H1 (cell line): ENCODE data around the gene NBPF1. TPM values are rescaled to one million over a fixed set of nuclear protein-coding genes. Genes with fewer than 3 reads are reported as not detected.
A peak's percentile ranks its signal among the peaks of the same experiment; 100 is the strongest.

ENCODE experiments used
- CTCF ChIA-PET: fragments of 300-600 bp; sonication (Branson Sonifier 250); formaldehyde crosslinking; loops from one replicate; lab custom pipeline; 2021; ENCODE audit not compliant: partially characterized antibody; lab: Charles Lee
- POLR2A ChIA-PET: fragments of 300-600 bp; sonication (Branson Sonifier 250); formaldehyde crosslinking; loops from one replicate; lab custom pipeline; 2021; ENCODE audit warnings: inconsistent platforms; ENCODE audit not compliant: partially characterized antibody; lab: Charles Lee
- DNase-seq, 2 experiments: peaks; one replicate each; pipeline versions ENCODE4 v3.0.0 to v3.0.0-alpha.2; 2010 to 2022; ENCODE audit warnings: low spot score in 2 of 2, low read depth in 1 of 2, mixed read lengths in 1 of 2
- FAIRE-seq: peaks from 2 replicates; lab custom pipeline; 2011; peaks lifted over from hg19 to GRCh38; lab: Jason Lieb, UNC
- H2AFZ ChIP-seq: 2 replicates; pipeline ENCODE4 v1.8.1; 2012; ENCODE audit warnings: low read length, inconsistent platforms
- H2AK5ac ChIP-seq: 2 replicates; pipeline ENCODE4 v1.6.1; 2013; ENCODE audit warnings: low read depth, low read length
- H2BK120ac ChIP-seq: replicated peaks from 2 replicates; pipeline ENCODE3; 2013; ENCODE audit warnings: low read depth, low read length, inconsistent platforms
- H2BK12ac ChIP-seq: 2 replicates; pipeline ENCODE4 v1.6.1; 2013; ENCODE audit warnings: low read depth, low read length
- H2BK15ac ChIP-seq: 2 replicates; pipeline ENCODE4 v1.6.1; 2013; ENCODE audit warnings: low read length
- H2BK20ac ChIP-seq: 2 replicates; pipeline ENCODE4 v1.6.1; 2013; ENCODE audit warnings: low read length
- H2BK5ac ChIP-seq: 2 replicates; pipeline ENCODE4 v1.6.1; 2013; ENCODE audit warnings: low read depth, low read length
- H3K14ac ChIP-seq: 2 replicates; pipeline ENCODE4 v1.6.1; 2013; ENCODE audit warnings: inconsistent platforms; ENCODE audit not compliant: insufficient read length
- H3K18ac ChIP-seq: 2 replicates; pipeline ENCODE4 v1.6.1; 2013; ENCODE audit warnings: low read length; ENCODE audit errors: extremely low read depth
- H3K23ac ChIP-seq: 2 replicates; pipeline ENCODE4 v1.6.1; 2013; ENCODE audit warnings: inconsistent platforms; ENCODE audit not compliant: insufficient read length
- H3K23me2 ChIP-seq: 2 replicates; pipeline ENCODE4 v1.6.1; 2013; ENCODE audit warnings: low read depth, low read length
- H3K27ac ChIP-seq: 2 replicates; pipeline ENCODE4 v1.6.1; 2011; ENCODE audit warnings: low read depth, low read length, inconsistent platforms
- H3K27me3 ChIP-seq, 4 experiments: replicated peaks in 1 of 4; 1 replicate in 1 of 4; 2 replicates in 3 of 4; pipeline versions ENCODE4 v1.6.1 to v1.8.1; 2011 to 2013; ENCODE audit warnings: low read length in 3 of 4, mild to moderate bottlenecking in 3 of 4, inconsistent platforms in 2 of 4, mixed read lengths in 2 of 4, moderate library complexity in 1 of 4; ENCODE audit not compliant: control insufficient read depth in 3 of 4, insufficient read depth in 3 of 4; ENCODE audit errors: extremely low read depth in 1 of 4
- H3K36me3 ChIP-seq, 4 experiments: 2 replicates each; pipeline versions ENCODE4 v1.6.1 to v1.8.1; 2011 to 2013; ENCODE audit warnings: mild to moderate bottlenecking in 4 of 4, low read length in 3 of 4, moderate library complexity in 2 of 4, control low read depth in 1 of 4, inconsistent platforms in 1 of 4; ENCODE audit not compliant: insufficient read depth in 4 of 4, control insufficient read depth in 2 of 4
- H3K4ac ChIP-seq: replicated peaks from 2 replicates; pipeline ENCODE3; 2013; ENCODE audit warnings: low read length, low read depth, mixed read lengths, inconsistent platforms; ENCODE audit not compliant: insufficient read length
- H3K4me1 ChIP-seq, 4 experiments: replicated peaks in 1 of 4; 1 replicate in 1 of 4; 2 replicates in 3 of 4; pipeline versions ENCODE4 v1.6.1 to v1.8.1; 2011 to 2013; ENCODE audit warnings: low read length in 3 of 4, inconsistent platforms in 2 of 4, mixed read lengths in 1 of 4; ENCODE audit not compliant: insufficient read depth in 4 of 4, control insufficient read depth in 3 of 4
- H3K4me2 ChIP-seq, 2 experiments: 2 replicates each; pipeline versions ENCODE4 v1.6.1 to v1.8.1; 2011 to 2013; ENCODE audit warnings: low read depth in 2 of 2, low read length in 2 of 2, control low read depth in 1 of 2, inconsistent platforms in 1 of 2, mild to moderate bottlenecking in 1 of 2; ENCODE audit not compliant: insufficient read depth in 1 of 2
- H3K4me3 ChIP-seq, 4 experiments: fragments of 200-600, 300-600 bp in 1 of 4; sonication (generic), shearing (Covaris generic), sonication (Bioruptor Twin) in 1 of 4; 2 replicates each; pipeline versions ENCODE4 v1.5.1 to v1.8.1; 2011 to 2016; ENCODE audit warnings: low read length in 4 of 4, low read depth in 3 of 4, control low read depth in 2 of 4, inconsistent platforms in 2 of 4, mild to moderate bottlenecking in 2 of 4, mixed read lengths in 1 of 4, moderate library complexity in 1 of 4; ENCODE audit not compliant: insufficient read depth in 2 of 4; ENCODE audit errors: extremely low read depth in 1 of 4
- H3K56ac ChIP-seq: replicated peaks from 2 replicates; pipeline ENCODE3; 2013; ENCODE audit warnings: low read depth, mild to moderate bottlenecking, mixed read lengths, low read length, inconsistent platforms; ENCODE audit not compliant: insufficient read length
- H3K79me1 ChIP-seq: 2 replicates; pipeline ENCODE4 v1.6.1; 2013; ENCODE audit warnings: low read depth, low read length, control low read depth
- H3K79me2 ChIP-seq, 2 experiments: 2 replicates each; pipeline versions ENCODE4 v1.6.1 to v1.8.1; 2012 to 2013; ENCODE audit warnings: low read length in 2 of 2, mild to moderate bottlenecking in 2 of 2, inconsistent platforms in 1 of 2; ENCODE audit not compliant: insufficient read depth in 2 of 2, control insufficient read depth in 1 of 2
- H3K9ac ChIP-seq, 4 experiments: replicated peaks in 1 of 4; 1 replicate in 1 of 4; 2 replicates in 3 of 4; pipeline versions ENCODE4 v1.6.1 to v1.8.1; 2011 to 2013; ENCODE audit warnings: low read depth in 3 of 4, low read length in 3 of 4, control low read depth in 2 of 4, mild to moderate bottlenecking in 2 of 4, moderate library complexity in 2 of 4, inconsistent platforms in 1 of 4; ENCODE audit errors: extremely low read depth in 1 of 4
- H3K9me3 ChIP-seq, 2 experiments: 2 replicates each; pipeline versions ENCODE4 v1.6.1 to v1.8.1; 2012 to 2013; ENCODE audit warnings: mild to moderate bottlenecking in 2 of 2, moderate library complexity in 2 of 2, control low read depth in 1 of 2, inconsistent platforms in 1 of 2, low read depth in 1 of 2, low read length in 1 of 2, mixed read lengths in 1 of 2; ENCODE audit not compliant: insufficient read depth in 2 of 2
- H4K20me1 ChIP-seq, 2 experiments: replicated peaks in 1 of 2; 2 replicates each; pipeline versions ENCODE3 to v1.8.1; 2011 to 2013; ENCODE audit warnings: inconsistent platforms in 2 of 2, low read length in 2 of 2, mild to moderate bottlenecking in 1 of 2; ENCODE audit not compliant: insufficient read depth in 2 of 2, control insufficient read depth in 1 of 2
- H4K5ac ChIP-seq: 2 replicates; pipeline ENCODE4 v1.6.1; 2013; ENCODE audit warnings: low read length, low read depth, mixed read lengths, inconsistent platforms; ENCODE audit not compliant: insufficient read length
- H4K8ac ChIP-seq: 2 replicates; pipeline ENCODE4 v1.8.0; 2013; ENCODE audit warnings: mild to moderate bottlenecking, moderate library complexity, low read length, inconsistent platforms; ENCODE audit not compliant: insufficient read depth; ENCODE audit errors: extremely low read depth
- H4K91ac ChIP-seq: replicated peaks from 2 replicates; pipeline ENCODE3; 2013; ENCODE audit warnings: low read length, mixed read lengths, inconsistent platforms; ENCODE audit not compliant: insufficient read length
- CHD1 ChIP-seq: IDR thresholded peaks from 2 replicates; pipeline ENCODE4 v1.6.1; 2012; ENCODE audit warnings: low read depth, low read length, improper control_type of control experiment
- CTBP2 ChIP-seq: IDR thresholded peaks from 2 replicates; pipeline ENCODE4 v1.7.0; 2011; ENCODE audit warnings: borderline replicate concordance, mild to moderate bottlenecking, moderate library complexity, mixed read lengths, low read length; ENCODE audit not compliant: insufficient read depth, insufficient read length
- EGR1 ChIP-seq: IDR thresholded peaks from 2 replicates; pipeline ENCODE4 v1.6.1; 2011; ENCODE audit warnings: low read depth, low read length, borderline replicate concordance
- JUN ChIP-seq: IDR thresholded peaks from 2 replicates; pipeline ENCODE4 v1.6.1; 2011; ENCODE audit warnings: low read depth, mild to moderate bottlenecking, improper control_type of control experiment, low read length
- JUND ChIP-seq: IDR thresholded peaks from 2 replicates; pipeline ENCODE4 v1.6.1; 2011; ENCODE audit warnings: mild to moderate bottlenecking, improper control_type of control experiment, low read length
- NANOG ChIP-seq: IDR thresholded peaks from 2 replicates; pipeline ENCODE4 v1.6.1; 2011; ENCODE audit warnings: low read length, low read depth, mild to moderate bottlenecking, inconsistent platforms; ENCODE audit not compliant: insufficient read depth, poor library complexity, severe bottlenecking
- PHF8 ChIP-seq: fragments of 200-600 bp; sonication (generic); conservative IDR thresholded peaks from 2 replicates; pipeline ENCODE4 v1.7.1; 2012; ENCODE audit warnings: low read depth, mild to moderate bottlenecking, inconsistent platforms, low read length, moderate library complexity
- POLR2A ChIP-seq, 2 experiments: IDR thresholded peaks; 1 replicate in 1 of 2; 2 replicates in 1 of 2; pipeline ENCODE4 v1.6.1; 2011; ENCODE audit warnings: low read depth in 2 of 2, low read length in 2 of 2, mild to moderate bottlenecking in 2 of 2; ENCODE audit errors: control extremely low read depth in 1 of 2
- RXRA ChIP-seq: IDR thresholded peaks from 2 replicates; pipeline ENCODE4 v1.6.1; 2011; ENCODE audit warnings: low read depth, mild to moderate bottlenecking, low read length, moderate library complexity; ENCODE audit not compliant: insufficient read depth
- SIN3A ChIP-seq, 2 experiments: IDR thresholded peaks in 1 of 2; conservative IDR thresholded peaks in 1 of 2; 2 replicates each; pipeline ENCODE4 v1.6.1; 2011 to 2012; ENCODE audit warnings: low read length in 2 of 2, improper control_type of control experiment in 1 of 2, low read depth in 1 of 2, mild to moderate bottlenecking in 1 of 2
- SIX5 ChIP-seq: IDR thresholded peaks from 2 replicates; pipeline ENCODE4 v1.6.1; 2011; ENCODE audit warnings: mild to moderate bottlenecking, low read depth, low read length
- SP1 ChIP-seq: IDR thresholded peaks from 2 replicates; pipeline ENCODE4 v1.6.1; 2011; ENCODE audit warnings: low read depth, low read length
- SP4 ChIP-seq: IDR thresholded peaks from 2 replicates; pipeline ENCODE4 v1.6.1; 2012; ENCODE audit warnings: low read length, inconsistent platforms
- WGBS, 2 experiments: shearing (Covaris generic) in 1 of 2; methylation state at CpG; one replicate each; pipeline versions ENCODE4 v1.1.6 to v1.1.7; 2013 to 2015; ENCODE audit warnings: low lambda C conversion rate in 2 of 2, mixed read lengths in 2 of 2, inconsistent platforms in 1 of 2, low coverage in 1 of 2, missing lambda C conversion rate in 1 of 2; ENCODE audit not compliant: insufficient replicate concordance in 2 of 2, insufficient coverage in 1 of 2, insufficient read length in 1 of 2; ENCODE audit errors: extremely low coverage in 1 of 2, missing lambda C conversion rate in 1 of 2; 5-methylcytosine and 5-hydroxymethylcytosine counted together
- polyA plus RNA-seq, 7 experiments: library from polyadenylated mRNA; depleted of rRNA in 3 of 7; stranded (reverse) in 5 of 7; unstranded in 2 of 7; fragments of >200 nt in 5 of 7; fragments of 200-250 nt in 2 of 7; gene quantifications; 1 replicate in 5 of 7; 2 replicates in 1 of 7; 4 replicates in 1 of 7; pipeline versions ENCODE4 v1.2.1 to v1.2.3, GENCODE V29; 2011 to 2013; ENCODE audit warnings: missing spikeins in 2 of 7, mixed read lengths in 2 of 7
- total RNA-seq: library from RNA; stranded (reverse); fragmentation: NEBNext Ultra II Directional; extraction: Animal tissue kit (Norgen Biotek cat#: 25700); gene quantifications from 2 replicates; pipeline ENCODE4 v1.2.1, GENCODE V29; 2021

Gene NBPF1
- total and polyA plus RNA-seq, 2 of the 8 experiments (the other 6 are each of a cell fraction or from before 2014, with no cell fraction given), result 9.6 to 19.3 TPM

GRCh38 chr1:16630661-16631247 is 17.4 kb upstream of the NBPF1 start:
- Histone ChIP-seq H3K79me2 (no peaks in the 10 kb centered on the region), H3K4me2 (no peak overlapping the region), H3K23ac (no peak overlapping the region), H3K27me3 (no peaks in the 10 kb centered on the region), H2BK5ac (peak overlapping the region; percentile 72), H3K14ac (no peak overlapping the region), H2BK20ac (no peak overlapping the region; the same call in 1 of the 2 replicates), H4K5ac (no peak overlapping the region), H2AK5ac (no peak overlapping the region), H3K9me3 (no peaks in the 10 kb centered on the region), H2AFZ (no peak overlapping the region), H2BK12ac (no peak overlapping the region; the same call in 1 of the 2 replicates), H4K91ac (no peak overlapping the region), H3K36me3 (peaks cover 2 to 17% (median 11%) of the 10 kb centered on the region in 4 experiments; a peak in 5 of 8 replicates), H4K8ac (no peak overlapping the region), H3K4me1 (peaks cover 0 to 2% (median 0%) of the 10 kb centered on the region in 4 experiments; a peak in 2 of 7 replicates), H3K9ac (peak overlapping the region in 1 of 4 experiments; percentile 15; a peak in 2 of 7 replicates), H3K56ac (no peak overlapping the region), H3K4me3 (no peak overlapping the region), H3K27ac (no peak overlapping the region), H3K79me1 (no peaks in the 10 kb centered on the region), H3K4ac (no peak overlapping the region), H2BK15ac (no peak overlapping the region; the same call in 1 of the 2 replicates), H3K18ac (0 out of 2 replicates have a peak overlapping the region, but pooled peaks have one; percentile 21), H2BK120ac (no peak overlapping the region), H3K23me2 (no peaks in the 10 kb centered on the region; the same call in 1 of the 2 replicates), H4K20me1 (peaks cover 7 to 11% of the 10 kb centered on the region in 2 experiments)
- CTCF ChIA-PET, result interaction anchor here (0.6 to 13.8 kb wide), 15 partner anchors 8 to 362 kb away, joined by 3 to 239 read pairs (median 3); no protein-coding TSS in a partner anchor
- WGBS, 2 experiments, result 91% methylated on average over 36 of the region's 36 CpGs; no CpG with 5 or more reads in 1 of the 2 experiments
- DNase-seq (peak in 1 of 2 experiments; percentile 70), FAIRE-seq (no peak)
- POLR2A ChIA-PET, result interaction anchor here (0.9 to 1.9 kb wide), 3 partner anchors 8 to 14 kb away, joined by 4 to 6 read pairs (median 5); no protein-coding TSS in a partner anchor
- TF ChIP-seq EGR1, result no peak
- TF ChIP-seq SP4, result no peak
- TF ChIP-seq SP1, result no peak
- no peak for TF ChIP-seq POLR2A (IDR thresholded peaks at IDR 0.05; ENCODE audit: control extremely low read depth in 1 of 2, low read depth in 2 of 2, low read length in 2 of 2)
- TF ChIP-seq CTBP2, result no peak
- no peak for TF ChIP-seq JUN
- no peak for TF ChIP-seq NANOG
- TF ChIP-seq PHF8, result no peak
- no peak for TF ChIP-seq SIX5
- no peak for TF ChIP-seq RXRA
- TF ChIP-seq SIN3A (conservative IDR thresholded peaks at IDR 0.05 in 1 of 2, IDR thresholded peaks at IDR 0.05 in 1 of 2; ENCODE audit: low read depth in 1 of 2, low read length in 2 of 2), result no peak
- TF ChIP-seq JUND, result no peak
- TF ChIP-seq CHD1, result no peak
